T-helper 22 cell (primary cell): ENCODE results near the gene CERK.

Experiments used
- DNase-seq: peaks from one replicate; pipeline ENCODE4 v3.0.0-alpha.2; 2020; ENCODE audit warnings: low read depth

The CERK gene

DNA sequence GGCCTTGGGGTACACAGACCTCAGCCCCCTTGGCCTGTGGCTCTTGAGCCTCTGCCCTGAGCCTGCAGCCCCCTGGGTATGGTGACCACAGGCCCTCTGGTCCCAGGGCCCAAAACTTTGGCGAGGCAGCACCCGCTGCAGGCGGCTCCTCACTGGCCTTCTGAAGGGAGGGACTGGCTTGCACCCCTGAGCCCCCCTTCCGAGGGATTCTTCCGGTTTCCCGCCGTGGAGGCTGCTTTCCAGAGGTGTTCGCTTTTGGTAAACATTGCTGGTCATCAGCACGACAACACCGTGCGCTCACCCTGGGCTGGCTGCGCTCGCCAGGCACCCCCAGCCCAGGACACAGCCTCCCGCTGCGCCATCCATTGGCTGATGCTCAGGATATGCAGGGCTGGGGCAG lies 75.8 kb downstream of the CERK start:
- DNase-seq = no peak

DNA sequence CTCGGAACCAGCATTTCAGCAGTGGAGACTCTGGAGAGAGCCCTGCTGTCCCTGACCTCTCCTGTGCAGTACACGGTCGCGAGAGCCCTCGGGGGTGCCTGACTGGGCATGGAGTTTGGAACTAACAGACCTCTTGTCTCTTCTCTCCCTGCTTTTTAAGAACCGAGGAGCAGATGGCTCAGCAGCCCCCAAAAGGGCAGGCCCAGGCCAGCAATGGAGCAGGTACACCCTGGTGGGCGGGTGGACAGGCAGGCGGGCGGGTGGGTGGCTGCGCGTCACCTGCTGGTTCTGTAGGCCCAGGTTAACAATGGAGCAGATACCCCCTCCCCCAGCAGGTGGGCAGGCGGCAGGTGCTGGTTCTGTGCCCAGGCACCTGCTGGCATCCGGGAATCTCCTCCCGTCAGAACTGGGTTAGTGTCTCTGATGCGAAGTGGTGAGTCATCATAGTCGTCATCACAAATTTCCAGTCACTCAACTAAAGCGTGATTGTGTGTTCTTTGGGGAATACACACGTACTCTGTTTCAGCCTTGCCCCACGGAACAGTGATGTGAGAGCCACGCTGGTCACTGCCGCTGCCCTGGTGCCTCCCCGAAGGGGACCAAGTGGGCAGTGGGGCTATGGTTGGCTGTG lies 76.7 kb downstream of the CERK start:
- peak; percentile 69 for DNase-seq

DNA sequence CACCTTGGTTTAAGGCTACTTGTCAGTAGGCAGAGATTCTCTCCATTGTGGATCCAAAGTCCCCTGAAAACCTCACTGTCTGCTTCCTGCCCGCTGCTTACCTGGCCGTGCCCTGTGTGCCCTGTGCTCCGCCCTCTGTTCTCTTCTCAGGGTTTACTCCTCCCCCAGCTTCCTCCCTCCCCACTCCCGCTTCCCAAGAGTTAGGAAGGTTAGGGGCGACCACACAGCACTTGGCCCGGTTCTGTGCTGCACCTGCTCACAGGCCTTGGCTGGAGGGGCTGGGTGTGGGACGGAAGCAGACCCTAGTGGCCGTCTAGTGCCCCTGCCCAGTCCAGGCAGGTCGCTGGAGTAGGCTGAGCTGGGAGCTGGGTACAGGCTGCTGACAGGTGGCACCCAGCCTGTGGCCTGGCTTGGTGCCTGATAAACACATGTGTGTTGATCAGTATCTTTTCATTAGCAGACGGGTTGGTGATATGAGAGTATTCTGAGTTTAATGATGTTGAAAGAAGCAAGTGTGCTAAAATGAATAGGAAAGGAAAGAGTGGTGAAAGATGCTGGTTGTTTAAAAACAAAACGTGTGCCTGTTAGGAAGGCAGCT lies 77.3 kb downstream of the CERK start:
- peak; percentile 50 for DNase-seq

DNA sequence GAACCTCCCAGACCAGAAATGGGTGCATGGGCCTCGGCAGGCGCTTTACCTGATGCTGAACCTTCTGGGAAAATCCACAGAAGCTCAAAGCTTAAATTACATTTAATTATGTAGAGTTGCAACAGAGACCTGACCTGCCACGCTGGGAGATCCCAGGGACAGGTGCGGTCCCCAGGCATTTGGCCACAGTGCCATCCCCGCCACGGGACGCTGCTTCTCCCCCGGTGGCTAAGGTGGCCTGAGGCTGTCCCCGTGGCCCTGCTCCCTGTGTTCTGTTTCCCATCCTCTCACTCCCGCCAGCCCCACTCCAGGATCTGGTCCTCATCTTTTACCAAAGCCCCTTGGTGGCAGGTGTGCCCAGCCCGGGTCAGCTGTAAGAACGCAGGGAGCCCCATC lies 78.3 kb downstream of the CERK start:
- no peak for DNase-seq

DNA sequence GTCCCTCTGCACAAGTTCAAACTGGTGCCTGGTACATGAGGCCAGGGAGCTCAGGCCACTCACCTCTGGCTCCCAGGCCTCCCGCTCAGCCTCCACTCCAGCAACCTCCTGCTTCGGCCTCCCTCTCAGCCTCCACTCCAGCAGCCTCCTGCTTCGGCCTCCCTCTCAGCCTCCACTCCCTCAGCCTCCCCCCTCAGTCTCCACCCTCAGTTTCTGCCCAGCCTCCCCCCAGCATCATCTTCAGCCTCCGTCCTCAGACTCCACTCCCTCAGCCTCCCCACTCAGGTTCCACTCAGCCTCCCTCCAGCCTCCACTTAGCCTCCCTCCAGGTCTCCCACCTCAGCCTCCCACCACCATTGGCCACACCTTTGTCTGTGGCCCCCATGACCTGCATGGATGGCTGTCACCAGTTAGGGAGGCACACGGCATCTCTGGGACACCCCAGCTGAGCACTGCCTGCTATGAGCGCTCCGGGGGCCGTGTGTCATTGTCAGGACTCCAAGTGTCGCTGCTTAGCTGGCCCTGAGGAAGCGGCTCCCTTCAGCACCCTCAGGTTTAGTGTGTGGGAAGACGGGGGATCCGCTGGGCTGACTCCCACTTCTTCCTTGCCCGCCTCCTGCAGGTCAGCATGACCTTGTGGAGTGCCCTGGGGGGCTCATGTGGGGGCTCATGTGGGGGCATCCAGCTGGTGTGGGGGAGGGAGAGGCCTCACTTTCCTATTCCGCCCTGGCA lies 78.8 kb downstream of the CERK start:
- no peak for DNase-seq

DNA sequence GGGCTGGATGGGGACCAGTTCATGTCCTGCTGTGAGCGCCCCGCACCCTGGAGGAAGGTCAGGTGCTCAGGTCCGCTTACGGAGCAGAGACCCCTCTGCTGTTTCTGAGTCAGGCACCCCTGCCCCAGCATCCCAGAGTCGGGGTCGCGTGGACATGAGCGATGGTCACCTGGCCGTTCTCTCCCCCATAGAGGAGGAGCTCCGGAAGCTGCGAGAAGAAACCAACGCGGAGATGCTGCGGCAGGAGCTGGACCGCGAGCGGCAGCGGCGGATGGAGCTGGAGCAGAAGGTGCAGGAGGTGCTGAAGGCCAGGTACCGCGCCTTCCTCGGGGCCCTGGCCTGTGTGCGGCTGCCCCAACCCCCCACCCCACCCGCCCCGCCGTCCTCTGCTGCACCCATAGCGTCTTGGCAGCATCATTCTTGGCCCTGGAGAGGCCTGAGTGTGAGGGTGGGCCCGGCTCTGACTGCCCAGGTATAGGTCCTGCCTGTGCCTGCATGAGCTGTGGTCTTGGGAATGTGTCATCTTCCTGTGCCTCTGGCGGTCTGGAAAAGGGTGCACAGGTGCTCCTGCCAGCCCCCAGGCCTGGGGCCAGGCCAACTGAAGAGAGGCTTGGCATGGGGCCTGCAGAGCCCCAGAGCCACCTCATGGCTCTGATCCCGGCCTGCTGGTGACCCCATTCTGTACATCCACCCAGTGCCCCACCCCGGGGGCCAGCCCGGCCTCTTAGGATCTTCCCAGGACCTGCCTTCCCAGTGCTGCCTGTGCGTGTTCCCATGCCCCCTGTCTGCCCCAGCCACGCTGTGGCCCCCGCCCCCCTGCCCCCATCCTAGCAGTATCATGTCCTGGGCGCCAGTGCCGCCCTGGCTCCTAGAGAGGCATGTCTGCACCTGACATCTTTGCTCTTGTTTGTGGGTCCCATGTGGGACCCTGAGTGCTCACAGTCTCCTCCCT lies 79.8 kb downstream of the CERK start:
- DNase-seq = no peak

DNA sequence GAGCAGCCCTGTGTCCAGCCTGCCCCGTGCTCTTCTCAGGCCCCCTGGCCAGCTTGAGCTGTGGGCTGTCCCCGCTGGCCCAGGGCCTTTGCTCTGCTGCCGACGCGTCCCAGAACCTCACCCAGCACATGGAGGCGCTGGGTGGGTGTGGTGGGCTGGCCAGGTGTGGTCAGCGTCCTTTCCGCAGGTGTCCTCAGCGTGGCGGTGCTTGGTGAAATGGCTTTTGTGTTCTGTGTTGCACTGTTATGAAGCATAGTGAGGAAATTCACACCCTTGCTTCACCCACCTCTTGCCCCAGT lies 80.4 kb downstream of the CERK start:
- DNase-seq = no peak

DNA sequence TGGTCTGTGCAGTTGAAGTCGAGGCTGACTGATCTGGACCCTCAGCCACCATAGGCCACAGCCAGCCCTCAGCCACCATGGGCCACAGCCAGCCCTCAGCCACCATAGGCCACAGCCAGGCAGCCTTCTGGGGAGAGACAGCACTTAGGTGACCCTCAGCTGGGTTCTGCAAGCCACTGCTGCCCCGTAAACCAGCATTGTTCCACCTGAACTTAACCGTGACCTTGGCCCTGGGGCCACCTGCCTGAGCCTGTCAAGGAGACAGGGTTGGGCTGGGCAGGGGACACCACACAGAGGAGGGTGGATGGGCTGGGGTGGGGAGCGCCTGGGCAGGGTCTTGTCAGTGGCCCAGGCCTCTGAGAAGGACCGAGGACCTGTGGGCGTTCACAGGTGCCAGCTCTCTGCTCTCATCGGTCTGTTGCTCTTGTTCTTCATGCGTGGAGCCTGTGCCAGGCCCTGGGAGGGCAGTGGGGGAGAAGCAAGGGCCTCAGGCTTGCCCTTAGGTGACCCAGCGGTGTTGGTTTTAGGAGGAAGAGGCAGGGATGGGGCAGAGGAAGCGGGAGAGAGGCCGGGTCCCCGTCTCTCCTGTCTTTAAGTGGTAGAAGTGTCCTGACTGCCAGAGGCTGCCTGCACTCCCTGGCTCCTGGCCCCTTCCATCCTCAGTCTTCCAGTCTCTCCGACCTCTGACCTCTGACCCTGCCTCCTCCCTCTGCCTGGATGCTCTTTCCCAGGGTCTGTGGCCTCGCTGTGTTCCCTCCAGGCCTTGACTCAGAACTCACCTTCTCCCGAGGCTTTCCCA lies 81.0 kb downstream of the CERK start:
- no peak for DNase-seq

DNA sequence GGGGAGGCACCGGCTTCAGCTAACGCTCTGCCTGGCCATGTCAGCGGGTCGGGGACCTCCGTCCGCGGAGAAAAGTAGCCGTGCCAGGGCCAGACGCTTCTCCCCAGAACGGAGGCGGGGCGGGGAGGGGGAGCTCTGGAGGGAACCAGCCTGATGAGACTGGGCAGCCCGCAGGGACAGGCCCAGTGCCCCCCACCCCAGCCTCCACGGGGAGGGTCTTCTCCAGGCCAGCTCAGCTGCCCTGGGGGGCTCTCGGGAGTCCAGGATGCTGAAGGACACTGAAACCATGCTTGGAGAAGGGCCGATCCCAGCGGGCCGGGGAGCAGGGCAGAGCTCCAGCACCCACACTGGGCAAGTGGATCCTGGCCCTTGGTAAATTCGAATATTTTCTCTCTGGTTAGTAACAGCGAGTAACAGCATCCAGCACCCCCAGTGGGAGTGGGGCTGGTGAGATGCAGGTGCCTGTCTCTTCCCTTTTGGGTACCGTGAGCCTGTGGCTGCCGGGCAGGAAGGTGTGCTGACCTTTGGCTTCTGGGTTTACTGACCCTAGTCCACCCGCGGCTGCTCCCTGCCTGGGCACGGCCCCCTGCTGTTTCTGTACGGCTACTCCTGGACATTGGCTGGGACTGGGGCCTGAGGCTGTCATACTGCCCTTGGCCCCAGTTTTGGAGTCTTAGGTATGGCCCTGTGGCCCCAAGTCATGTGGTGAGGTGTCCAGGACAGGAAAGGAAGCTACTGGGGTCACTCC lies 82.0 kb downstream of the CERK start:
- DNase-seq = no peak

DNA sequence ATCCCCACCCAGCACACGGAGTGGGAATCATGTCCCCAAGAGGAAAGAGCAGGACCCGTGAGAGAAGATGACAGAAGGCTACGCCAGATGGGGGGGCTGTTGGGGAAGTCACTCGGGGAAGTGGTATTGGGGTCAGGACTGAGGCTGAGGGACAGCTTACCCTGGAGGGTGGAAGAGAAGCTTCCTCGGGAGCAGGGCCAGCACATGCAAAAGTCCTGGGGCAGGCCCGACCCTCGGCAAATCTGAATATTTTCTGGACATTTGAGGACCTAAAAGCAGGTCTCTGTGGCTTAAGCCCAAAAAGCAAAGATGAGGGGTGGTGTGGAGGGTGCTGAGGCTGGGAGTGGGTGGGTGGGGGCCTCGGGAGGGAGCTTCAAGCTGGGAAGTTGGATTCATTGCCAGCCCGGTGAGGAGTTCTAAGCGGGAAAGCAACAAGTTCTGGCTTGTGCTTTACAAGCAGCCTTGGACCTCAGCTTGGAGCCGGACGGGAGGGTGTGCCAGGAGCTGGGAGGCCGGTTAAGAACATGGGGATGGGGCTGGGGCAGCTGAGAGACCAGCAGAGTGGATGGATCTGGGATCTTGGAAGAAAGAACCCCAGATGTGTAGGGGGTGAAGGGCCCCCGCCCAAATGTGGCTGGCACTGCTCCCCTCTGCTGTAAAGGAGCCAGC lies 83.0 kb downstream of the CERK start:
- no peak for DNase-seq

DNA sequence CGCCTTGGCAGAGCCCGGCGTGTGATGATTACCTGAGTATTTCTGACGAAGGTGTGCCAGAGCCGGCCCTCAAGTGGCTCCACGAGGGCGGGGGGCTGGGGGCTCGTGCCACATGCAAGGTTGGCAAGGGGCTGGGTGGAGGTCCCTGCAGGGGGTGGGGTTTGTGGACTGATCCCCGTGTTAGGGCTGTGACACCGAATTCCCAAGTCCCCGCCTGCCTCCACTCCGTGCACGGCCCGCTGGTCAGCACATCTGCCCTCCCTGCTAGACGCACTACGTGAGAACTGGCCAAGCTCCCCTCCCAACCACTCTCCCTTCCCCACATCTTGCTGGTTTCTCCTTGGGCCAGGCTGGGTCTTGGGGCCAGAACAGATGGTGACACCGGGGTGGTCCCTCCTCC lies 83.6 kb downstream of the CERK start:
- DNase-seq = no peak

DNA sequence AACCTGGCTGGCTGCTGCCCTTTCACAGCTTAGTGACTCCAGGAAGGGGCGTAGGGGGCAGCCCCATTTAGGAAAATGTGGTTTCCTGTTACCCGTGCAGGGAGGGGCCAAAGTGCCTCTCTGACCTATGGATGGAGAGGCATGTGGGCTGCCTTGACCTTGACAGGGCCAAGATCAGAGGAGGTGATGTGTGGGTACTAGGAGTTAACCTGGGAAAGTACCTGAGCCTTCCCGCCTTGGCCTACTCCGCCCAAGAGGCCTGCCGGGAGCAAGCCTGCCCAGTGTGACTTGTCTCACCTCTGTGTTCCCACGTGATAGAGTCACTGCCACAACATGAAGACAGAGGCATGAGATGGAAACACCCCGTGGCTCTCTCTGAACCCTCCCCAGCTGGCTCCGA lies 84.5 kb downstream of the CERK start:
- DNase-seq = no peak

DNA sequence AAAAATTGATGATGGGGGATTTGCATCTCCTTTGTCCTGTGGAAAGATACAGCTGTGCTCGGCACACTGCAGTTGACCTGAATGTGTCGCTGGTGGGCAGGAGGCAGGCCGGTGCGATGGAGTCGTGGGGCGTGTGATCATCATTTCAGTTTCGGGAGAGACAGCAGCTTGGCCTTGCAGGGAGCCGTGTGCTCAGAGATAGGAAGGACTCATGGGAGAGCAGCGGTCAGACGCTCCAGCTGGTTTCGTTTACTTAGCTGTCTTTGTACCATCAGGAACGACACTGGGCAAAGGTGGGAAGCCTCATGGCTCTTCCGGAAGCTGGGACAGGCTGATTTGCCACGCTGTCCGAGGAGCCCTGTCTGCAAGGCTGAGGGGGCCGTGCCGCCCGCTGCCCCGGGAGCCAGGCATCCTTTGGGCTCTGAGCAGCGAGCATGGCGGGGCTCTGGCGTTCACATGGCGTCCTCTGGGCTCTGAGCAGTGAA lies 85.2 kb downstream of the CERK start:
- DNase-seq = no peak

DNA sequence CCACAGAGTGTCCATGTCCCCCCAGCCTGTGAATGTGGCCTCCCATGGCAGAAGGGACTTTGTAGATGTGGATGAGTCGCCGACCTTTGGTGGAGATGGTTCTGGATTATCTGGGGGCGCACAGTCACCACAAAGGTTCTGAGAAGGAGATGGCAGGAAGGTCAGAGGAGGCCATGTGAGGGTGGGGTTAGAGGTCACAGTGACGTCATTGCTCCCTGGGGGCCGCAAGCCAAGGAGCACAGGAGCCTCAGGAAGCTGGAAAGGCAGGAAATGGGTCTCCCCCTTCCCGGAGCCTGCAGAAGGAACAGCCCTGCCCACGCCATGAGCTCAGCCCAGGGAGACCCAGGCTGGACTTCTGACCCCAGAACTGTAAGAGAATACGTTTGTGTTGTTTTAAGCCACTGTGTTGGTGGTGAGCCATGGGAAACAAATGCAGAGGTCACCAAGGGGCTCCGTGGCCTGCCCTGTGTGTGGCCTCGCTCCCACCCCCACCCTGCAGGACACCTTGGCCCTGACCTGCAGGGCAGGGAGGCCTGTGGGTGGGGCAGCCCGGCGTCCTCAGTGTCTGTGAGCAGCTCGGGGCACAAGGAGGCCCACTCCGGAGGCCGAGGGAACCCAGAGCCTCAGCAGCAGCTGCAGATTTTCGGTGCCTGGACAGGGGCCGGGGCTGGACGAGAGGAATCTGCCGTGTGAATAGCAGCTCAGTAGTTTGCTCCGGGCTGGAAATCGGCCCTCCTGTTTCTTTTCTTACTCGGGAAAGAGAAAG lies 85.8 kb downstream of the CERK start:
- no peak for DNase-seq

DNA sequence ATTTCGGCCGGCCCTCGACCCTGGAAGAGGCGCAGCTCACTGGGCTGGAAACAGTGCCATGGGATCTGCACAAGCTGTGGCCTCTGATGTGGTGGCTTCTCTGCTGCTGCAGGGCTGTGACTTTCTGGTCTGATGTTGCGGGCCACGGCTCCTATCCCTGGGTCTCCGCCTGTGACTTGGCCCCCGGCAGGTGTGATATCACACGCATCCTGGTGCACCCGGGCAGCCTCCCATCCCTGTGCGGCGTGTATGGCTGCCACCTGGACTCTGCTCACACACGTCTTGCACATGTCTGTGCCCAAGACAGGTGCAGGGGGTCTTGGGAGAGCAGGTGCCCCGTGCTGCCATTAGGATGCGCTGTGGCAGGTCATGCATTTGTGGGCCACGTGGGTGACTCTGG lies 86.7 kb downstream of the CERK start:
- DNase-seq = no peak

DNA sequence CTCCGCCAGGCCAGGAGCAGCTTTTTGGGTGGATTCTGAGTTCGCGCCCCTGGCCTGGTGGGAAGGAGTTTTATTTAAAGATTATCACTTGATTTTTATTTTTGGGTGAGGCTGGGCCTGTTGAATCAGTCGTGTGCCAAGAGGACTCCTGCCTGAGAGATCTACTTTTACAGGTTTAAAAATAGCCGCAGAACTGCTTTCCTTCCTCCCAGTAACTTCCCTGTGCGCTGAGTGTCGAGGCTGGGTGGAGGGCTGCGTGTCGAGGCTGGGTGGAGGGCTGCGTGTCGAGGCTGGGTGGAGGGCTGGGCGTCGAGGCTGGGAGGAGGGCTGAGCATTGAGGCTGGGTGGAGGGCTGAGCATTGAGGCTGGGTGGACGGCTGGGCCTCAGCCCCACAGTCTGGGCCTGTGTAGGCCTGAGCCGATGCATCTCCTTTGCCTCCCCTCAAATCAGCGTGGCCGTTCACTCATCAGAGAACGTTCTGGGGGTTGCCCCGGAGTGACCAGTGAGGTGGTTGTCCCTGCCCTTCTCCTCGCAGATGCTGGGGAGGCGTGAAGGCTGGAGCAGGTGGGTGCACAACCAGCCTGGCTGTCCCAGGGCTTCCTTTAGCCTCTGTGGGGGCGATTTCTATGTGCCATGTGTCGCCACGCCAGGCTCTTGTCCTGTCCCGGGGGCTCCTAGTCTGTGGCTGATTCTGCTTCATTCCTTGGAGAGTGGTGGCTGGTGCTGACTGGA lies 87.8 kb downstream of the CERK start:
- no peak for DNase-seq

DNA sequence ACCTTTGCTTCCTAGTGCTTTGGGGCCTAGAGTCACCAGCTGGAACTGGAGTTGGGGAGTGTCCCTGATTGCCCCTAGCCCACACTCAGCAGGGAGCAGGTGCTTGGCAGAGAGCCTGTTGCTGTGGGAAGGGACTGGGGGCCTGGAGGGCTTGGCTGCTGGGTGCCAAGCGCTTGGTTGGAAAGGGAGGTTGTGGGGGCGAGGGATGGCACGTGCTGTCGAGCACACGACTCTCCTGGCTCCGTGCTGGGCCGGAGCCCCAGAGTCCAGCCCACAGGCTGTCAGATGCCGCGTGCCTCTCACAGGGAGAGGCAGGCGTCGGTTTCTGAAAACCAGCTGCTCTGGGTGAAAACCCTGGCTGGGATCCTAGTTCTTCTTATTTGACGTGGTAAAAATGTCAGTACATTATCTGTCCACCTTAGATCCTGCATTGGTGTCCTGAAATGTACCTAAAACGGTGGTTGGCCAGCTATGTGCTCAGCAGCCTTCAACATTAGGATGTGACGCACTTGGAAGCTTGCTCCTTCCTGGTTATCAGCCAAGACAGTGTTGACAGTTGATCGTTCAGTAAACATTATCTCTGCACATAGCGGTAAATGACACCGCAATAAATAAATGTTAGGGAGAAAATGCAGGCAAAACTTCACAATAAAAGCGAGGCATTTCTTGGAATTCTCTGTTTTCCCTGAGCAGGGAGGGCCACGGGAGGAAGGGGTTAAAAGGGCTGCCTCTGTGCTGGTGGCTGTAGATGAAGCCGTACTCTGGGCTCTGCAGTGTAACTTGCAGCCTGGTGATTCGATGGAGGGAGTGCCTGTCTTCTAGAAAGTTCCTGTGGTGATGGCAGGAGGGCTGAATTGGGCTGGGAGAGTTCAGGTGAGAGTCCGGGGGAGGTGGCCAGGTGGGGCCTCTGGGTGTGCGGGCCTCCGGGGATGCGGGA lies 88.6 kb downstream of the CERK start:
- DNase-seq = no peak
